Stimulated activated naive CD8-positive, alpha-beta T cell treated with anti-CD3 and anti-CD28 coated beads, Interleukin-15, Interleukin-2, amounts not matched to agents 100 ng/mL and 50 ng/mL, for 24 hours (primary cell): Measurements from ENCODE around the gene PITPNM3.
A peak's percentile ranks its signal among the peaks of the same experiment; 100 is the strongest.

Experiments used
- H3K27ac Mint-ChIP-seq: one replicate; pipeline ENCODE4 v1.8.0; 2021; ENCODE audit warnings: mild to moderate bottlenecking, mixed read lengths
- H3K27me3 Mint-ChIP-seq: one replicate; pipeline ENCODE4 v1.8.0; 2021; ENCODE audit warnings: mixed read lengths
- H3K36me3 Mint-ChIP-seq: one replicate; pipeline ENCODE4 v1.8.0; 2021; ENCODE audit warnings: low read depth, mixed read lengths
- H3K4me1 Mint-ChIP-seq: one replicate; pipeline ENCODE4 v1.8.0; 2021; ENCODE audit warnings: low read depth, mixed read lengths
- H3K4me3 Mint-ChIP-seq: one replicate; pipeline ENCODE4 v1.8.0; 2021; ENCODE audit warnings: mild to moderate bottlenecking, mixed read lengths
- H3K9me3 Mint-ChIP-seq: one replicate; pipeline ENCODE4 v1.8.0; 2021; ENCODE audit warnings: mixed read lengths

PITPNM3 gene

GRCh38 chr17:6568184-6568758 is 11.9 kb upstream of the PITPNM3 start:
- Mint-ChIP-seq H3K27me3 (peaks cover 10% of the 10 kb centered on the region), H3K36me3 (no peaks in the 10 kb centered on the region), H3K27ac (no peak overlapping the region), H3K4me3 (no peak overlapping the region), H3K9me3 (no peaks in the 10 kb centered on the region), H3K4me1 (no peaks in the 10 kb centered on the region)

DNA sequence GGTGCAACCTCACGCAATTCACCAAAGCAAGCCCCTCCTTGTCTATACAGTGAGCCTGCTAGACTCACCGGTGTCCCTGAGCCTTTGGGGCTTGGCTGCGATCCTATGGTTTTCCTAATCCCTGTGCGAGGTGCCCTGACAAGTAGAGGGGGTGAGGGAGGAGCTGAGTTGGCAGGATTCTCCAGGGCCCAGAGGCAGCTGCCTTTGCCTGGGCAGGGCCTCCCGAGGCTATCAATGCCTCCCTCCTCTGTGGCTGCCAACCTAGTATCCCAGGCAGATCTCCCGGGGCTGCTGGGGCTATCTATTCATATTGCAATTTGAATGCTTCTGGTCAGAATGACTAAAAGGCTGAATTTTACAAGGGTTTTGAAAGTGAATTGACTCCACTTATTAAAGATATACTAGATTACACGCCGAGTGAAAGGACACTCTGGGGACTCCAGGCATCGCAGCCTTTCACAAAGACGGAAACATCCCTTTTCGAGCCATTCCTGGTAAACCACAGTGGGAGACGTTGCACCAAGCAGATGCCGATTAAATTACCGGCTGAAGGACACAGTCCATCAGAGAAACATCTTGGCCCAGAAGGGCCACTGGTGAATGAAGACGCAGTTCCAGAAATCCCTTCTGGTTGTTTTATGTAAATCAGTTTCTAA is 11.3 kb upstream of the PITPNM3 start:
- Mint-ChIP-seq H3K4me3 (no peak overlapping the region), H3K4me1 (no peaks in the 10 kb centered on the region), H3K9me3 (no peaks in the 10 kb centered on the region), H3K36me3 (no peaks in the 10 kb centered on the region), H3K27me3 (peaks cover 16% of the 10 kb centered on the region), H3K27ac (no peak overlapping the region)

GRCh38 chr17:6561446-6561845 is 5.1 kb upstream of the PITPNM3 start:
- Mint-ChIP-seq H3K4me3 (no peak overlapping the region), H3K27ac (no peak overlapping the region), H3K36me3 (no peaks in the 10 kb centered on the region), H3K4me1 (no peaks in the 10 kb centered on the region), H3K9me3 (no peaks in the 10 kb centered on the region), H3K27me3 (peaks cover 52% of the 10 kb centered on the region)

GRCh38 chr17:6560496-6560895 is 4.1 kb upstream of the PITPNM3 start:
- H3K36me3 Mint-ChIP-seq: no peaks in the 10 kb centered on the region
- no peaks in the 10 kb centered on the region for H3K4me1 Mint-ChIP-seq
- H3K9me3 Mint-ChIP-seq: no peaks in the 10 kb centered on the region
- peaks cover 52% of the 10 kb centered on the region for H3K27me3 Mint-ChIP-seq
- H3K27ac Mint-ChIP-seq: no peak overlapping the region
- H3K4me3 Mint-ChIP-seq: no peak overlapping the region

DNA sequence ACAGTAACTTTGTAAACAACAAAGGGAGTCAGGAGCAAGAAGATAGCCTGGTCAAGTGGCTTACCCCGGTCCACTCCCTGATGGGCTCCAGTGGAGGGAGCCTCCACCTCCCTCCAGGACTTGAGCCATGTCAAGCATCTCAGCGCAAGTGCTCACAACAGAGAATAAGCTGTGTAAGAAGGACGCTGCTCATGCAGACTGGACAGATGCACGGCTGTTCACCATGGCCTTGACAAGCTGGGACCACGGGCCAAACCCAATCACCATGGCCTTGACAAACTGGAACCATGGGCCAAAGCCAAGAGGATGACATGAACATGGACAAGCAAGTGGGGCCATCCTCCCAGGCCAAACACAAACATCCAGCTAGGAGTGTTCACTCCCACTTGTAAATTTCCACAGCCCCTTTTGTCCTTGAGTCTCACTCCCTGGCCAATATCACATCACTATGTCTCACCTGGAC is 3.4 kb upstream of the PITPNM3 start:
- H3K9me3 Mint-ChIP-seq: no peaks in the 10 kb centered on the region
- H3K4me3 Mint-ChIP-seq: no peak overlapping the region
- H3K27ac Mint-ChIP-seq: no peak overlapping the region
- H3K4me1 Mint-ChIP-seq: peaks cover 4% of the 10 kb centered on the region
- no peaks in the 10 kb centered on the region for H3K36me3 Mint-ChIP-seq
- peaks cover 54% of the 10 kb centered on the region for H3K27me3 Mint-ChIP-seq

GRCh38 chr17:6558932-6559752 is 2.8 kb upstream of the PITPNM3 start:
- H3K4me1 Mint-ChIP-seq: peaks cover 5% of the 10 kb centered on the region
- no peaks in the 10 kb centered on the region for H3K36me3 Mint-ChIP-seq
- no peak overlapping the region for H3K4me3 Mint-ChIP-seq
- no peak overlapping the region for H3K27ac Mint-ChIP-seq
- peaks cover 58% of the 10 kb centered on the region for H3K27me3 Mint-ChIP-seq
- H3K9me3 Mint-ChIP-seq: no peaks in the 10 kb centered on the region

- H3K9me3 Mint-ChIP-seq: no peaks in the 10 kb centered on the region
- peaks cover 5% of the 10 kb centered on the region for H3K4me1 Mint-ChIP-seq
- H3K36me3 Mint-ChIP-seq: no peaks in the 10 kb centered on the region
- H3K4me3 Mint-ChIP-seq: no peak overlapping the region
- peaks cover 59% of the 10 kb centered on the region for H3K27me3 Mint-ChIP-seq
- no peak overlapping the region for H3K27ac Mint-ChIP-seq
Measured at GRCh38 chr17:6558276-6558675, 1.9 kb upstream of the PITPNM3 start.

DNA sequence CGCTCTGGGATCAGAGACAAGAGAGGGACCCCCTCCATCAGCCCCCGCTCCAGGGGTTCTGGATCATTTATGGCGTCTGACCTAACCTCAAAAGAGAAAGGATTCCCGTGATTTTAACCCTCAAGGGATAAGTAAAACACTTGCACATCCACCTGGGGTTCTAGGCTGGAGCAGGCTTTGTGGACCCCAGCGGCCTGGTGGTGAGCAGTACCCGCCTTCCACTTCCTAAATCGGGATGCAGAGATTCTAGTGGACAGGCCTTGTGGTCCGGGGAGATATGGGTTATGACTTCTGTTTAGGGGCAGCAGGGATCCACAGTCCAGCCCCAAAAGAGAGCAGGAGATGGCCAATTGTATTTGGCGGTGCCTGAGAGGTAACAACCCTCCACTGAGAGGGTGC is 684 bp upstream of the PITPNM3 start:
- peaks cover 50% of the 10 kb centered on the region for H3K27me3 Mint-ChIP-seq
- no peaks in the 10 kb centered on the region for H3K36me3 Mint-ChIP-seq
- H3K4me3 Mint-ChIP-seq: no peak overlapping the region
- H3K4me1 Mint-ChIP-seq: peaks cover 5% of the 10 kb centered on the region
- no peak overlapping the region for H3K27ac Mint-ChIP-seq
- H3K9me3 Mint-ChIP-seq: no peaks in the 10 kb centered on the region

DNA sequence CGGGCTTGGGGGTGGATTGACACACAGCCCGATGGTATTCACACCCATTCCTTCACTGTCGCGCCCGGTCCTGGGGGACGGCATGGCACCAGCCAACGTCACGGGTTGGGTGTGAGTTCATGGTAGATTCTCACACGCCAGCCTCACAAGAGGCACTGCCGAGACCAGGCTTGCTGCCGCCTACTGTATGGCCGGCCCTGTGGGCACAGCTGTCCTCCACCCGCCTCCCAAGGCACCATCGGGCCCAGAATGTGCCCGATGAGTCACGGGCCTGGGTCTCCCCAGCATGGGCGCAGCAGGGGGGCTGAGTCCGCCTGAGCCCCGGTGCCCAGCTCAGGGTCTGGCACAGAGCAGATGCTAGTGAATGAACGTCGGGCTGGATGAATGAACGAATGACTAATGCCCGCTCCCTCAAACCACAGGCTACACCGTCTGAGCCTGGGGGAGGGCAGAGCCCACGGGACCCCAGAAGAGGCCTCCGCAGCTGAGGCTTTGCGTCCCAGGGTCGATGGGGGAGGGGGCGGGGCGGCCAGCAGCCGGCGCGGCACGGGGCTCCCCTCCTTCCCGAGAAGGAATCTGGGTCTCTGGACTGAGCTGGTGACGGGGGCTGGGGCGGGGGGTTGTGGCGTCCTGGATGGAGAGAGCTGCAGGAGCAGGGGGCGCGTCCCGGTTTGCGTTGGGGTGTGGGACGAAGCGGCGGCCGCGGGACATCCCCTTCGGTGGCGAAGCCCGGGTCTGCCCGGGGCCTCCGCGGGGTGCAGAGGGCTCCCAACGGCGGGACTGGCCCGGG is 829 bp downstream of the PITPNM3 start:
- Mint-ChIP-seq H3K36me3 (no peaks in the 10 kb centered on the region), H3K4me3 (peak overlapping the region; percentile 57), H3K4me1 (peaks cover 5% of the 10 kb centered on the region), H3K9me3 (no peaks in the 10 kb centered on the region), H3K27ac (no peak overlapping the region), H3K27me3 (peaks cover 50% of the 10 kb centered on the region)

DNA sequence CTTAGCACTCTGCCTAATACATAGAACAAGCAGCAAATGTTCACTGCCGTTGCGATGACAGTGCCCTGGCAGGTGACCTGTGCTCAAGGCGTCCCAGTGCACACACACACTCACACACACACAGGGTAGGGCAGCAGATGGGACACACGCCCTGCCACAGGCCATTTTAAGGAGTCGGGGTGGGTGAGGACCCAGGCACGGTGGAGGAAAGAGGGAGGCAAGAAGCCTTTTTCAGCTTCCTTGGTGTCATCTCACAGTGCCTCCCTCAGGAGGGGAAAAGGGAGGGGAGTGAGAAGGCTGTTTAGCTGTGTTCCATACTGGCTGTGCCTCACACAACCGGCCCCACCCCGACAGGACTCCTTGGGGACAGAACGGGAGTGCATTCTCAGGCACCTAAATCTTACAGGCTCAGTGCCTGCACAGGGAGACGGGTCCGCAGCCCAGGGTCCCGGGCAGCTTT is 1.5 kb downstream of the PITPNM3 start:
- Mint-ChIP-seq H3K27ac (no peak overlapping the region), H3K4me1 (peaks cover 5% of the 10 kb centered on the region), H3K4me3 (peak overlapping the region; percentile 18), H3K36me3 (no peaks in the 10 kb centered on the region), H3K27me3 (peaks cover 46% of the 10 kb centered on the region), H3K9me3 (no peaks in the 10 kb centered on the region)

GRCh38 chr17:6554342-6554741 is 2.0 kb downstream of the PITPNM3 start:
- no peaks in the 10 kb centered on the region for H3K36me3 Mint-ChIP-seq
- peaks cover 43% of the 10 kb centered on the region for H3K27me3 Mint-ChIP-seq
- no peak overlapping the region for H3K4me3 Mint-ChIP-seq
- no peak overlapping the region for H3K27ac Mint-ChIP-seq
- no peaks in the 10 kb centered on the region for H3K9me3 Mint-ChIP-seq
- H3K4me1 Mint-ChIP-seq: peaks cover 5% of the 10 kb centered on the region

GRCh38 chr17:6551869-6552531 is 4.4 kb downstream of the PITPNM3 start:
- H3K4me1 Mint-ChIP-seq: peaks cover 15% of the 10 kb centered on the region
- H3K27ac Mint-ChIP-seq: no peak overlapping the region
- H3K36me3 Mint-ChIP-seq: no peaks in the 10 kb centered on the region

DNA sequence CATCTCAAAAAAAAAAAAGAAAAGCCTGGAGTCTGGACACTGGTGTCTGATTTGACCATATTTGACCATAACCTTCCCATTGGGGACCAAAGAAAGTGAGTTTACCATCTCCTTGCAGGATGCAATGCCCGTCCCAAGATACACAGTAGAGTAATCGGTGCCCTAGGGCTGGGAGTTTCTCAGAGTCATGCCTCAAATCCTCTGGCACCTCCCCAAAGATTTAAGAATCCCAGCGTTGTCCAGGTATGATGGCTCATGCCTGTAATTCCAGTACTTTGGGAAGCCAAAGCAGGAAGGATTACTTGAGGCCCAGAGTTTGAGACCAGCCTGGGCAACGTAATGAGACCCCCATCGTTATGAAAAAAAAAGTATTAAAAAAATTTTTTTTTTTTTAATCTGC is 5.0 kb downstream of the PITPNM3 start:
- Mint-ChIP-seq H3K27ac (no peak overlapping the region), H3K4me1 (peaks cover 15% of the 10 kb centered on the region), H3K27me3 (peaks cover 17% of the 10 kb centered on the region), H3K36me3 (no peaks in the 10 kb centered on the region), H3K4me3 (no peak overlapping the region), H3K9me3 (no peaks in the 10 kb centered on the region)

More at GRCh38 chr17:6551869-6552531, 4.4 kb downstream of the PITPNM3 start:
- no peak overlapping the region for H3K4me3 Mint-ChIP-seq
- no peaks in the 10 kb centered on the region for H3K9me3 Mint-ChIP-seq
- peaks cover 21% of the 10 kb centered on the region for H3K27me3 Mint-ChIP-seq

- H3K4me3 Mint-ChIP-seq: no peak overlapping the region
- H3K36me3 Mint-ChIP-seq: no peaks in the 10 kb centered on the region
- no peaks in the 10 kb centered on the region for H3K9me3 Mint-ChIP-seq
- H3K27ac Mint-ChIP-seq: no peak overlapping the region
- peaks cover 9% of the 10 kb centered on the region for H3K4me1 Mint-ChIP-seq
- peaks cover 10% of the 10 kb centered on the region for H3K27me3 Mint-ChIP-seq
Measured at GRCh38 chr17:6549384-6550036, 6.8 kb downstream of the PITPNM3 start.
